ENCODE data around the gene FGF4. TPM values are rescaled to one million over a fixed set of nuclear protein-coding genes. Genes with fewer than 3 reads are reported as not detected.

FGF4 gene
- total RNA-seq, 1 experiment from 2014 or later, result not detected

GRCh38 chr11:69750108-69750850 lies 24.9 kb downstream of the FGF4 start:
- no peak overlapping the region for H3K4me3 ChIP-seq

GRCh38 chr11:69748637-69749036 lies 26.5 kb downstream of the FGF4 start:
- Histone ChIP-seq H3K4me3 (no peak overlapping the region), H3K27me3 (no peaks in the 10 kb centered on the region), H3K36me3 (no peaks in the 10 kb centered on the region), H3K9me3 (no peaks in the 10 kb centered on the region)
- no peak for DNase-seq

More at GRCh38 chr11:69750108-69750850, 24.9 kb downstream of the FGF4 start:
- no peak for DNase-seq
- H3K9me3 ChIP-seq, result no peaks in the 10 kb centered on the region
- no peaks in the 10 kb centered on the region for H3K36me3 ChIP-seq
- H3K27me3 ChIP-seq, result no peaks in the 10 kb centered on the region

- DNase-seq, result no peak
- no peaks in the 10 kb centered on the region for H3K36me3 ChIP-seq
- no peaks in the 10 kb centered on the region for H3K9me3 ChIP-seq
- H3K27me3 ChIP-seq, result no peaks in the 10 kb centered on the region
- no peak overlapping the region for H3K4me3 ChIP-seq
Observed at GRCh38 chr11:69746752-69747742, 28.1 kb downstream of the FGF4 start.

- H3K36me3 ChIP-seq, result no peaks in the 10 kb centered on the region
- H3K9me3 ChIP-seq, result no peaks in the 10 kb centered on the region
- H3K4me3 ChIP-seq, result no peak overlapping the region
- H3K27me3 ChIP-seq, result no peaks in the 10 kb centered on the region
- no peak for DNase-seq
Observed at GRCh38 chr11:69746140-69746539, 29.0 kb downstream of the FGF4 start.

GRCh38 chr11:69745201-69745600 lies 29.9 kb downstream of the FGF4 start:
- Histone ChIP-seq H3K9me3 (no peaks in the 10 kb centered on the region), H3K4me3 (no peak overlapping the region), H3K27me3 (no peaks in the 10 kb centered on the region), H3K36me3 (no peaks in the 10 kb centered on the region)
- DNase-seq, result no peak

GRCh38 chr11:69744435-69744834 lies 30.7 kb downstream of the FGF4 start:
- Histone ChIP-seq H3K9me3 (no peaks in the 10 kb centered on the region), H3K27me3 (no peaks in the 10 kb centered on the region), H3K4me3 (no peak overlapping the region), H3K36me3 (no peaks in the 10 kb centered on the region)
- DNase-seq, result peak; percentile 37

- Histone ChIP-seq H3K9me3 (peaks cover 3% of the 10 kb centered on the region; the same call in 1 of the 2 replicates), H3K36me3 (no peaks in the 10 kb centered on the region), H3K4me3 (no peak overlapping the region), H3K27me3 (no peaks in the 10 kb centered on the region)
- no peak for DNase-seq
Observed at GRCh38 chr11:69734841-69735240, 40.3 kb downstream of the FGF4 start.

GRCh38 chr11:69734367-69734766 lies 40.8 kb downstream of the FGF4 start:
- no peaks in the 10 kb centered on the region for H3K27me3 ChIP-seq
- DNase-seq, result no peak
- H3K9me3 ChIP-seq, result peaks cover 3% of the 10 kb centered on the region; the same call in 1 of the 2 replicates
- no peaks in the 10 kb centered on the region for H3K36me3 ChIP-seq
- H3K4me3 ChIP-seq, result no peak overlapping the region

GRCh38 chr11:69732910-69733309 lies 42.2 kb downstream of the FGF4 start:
- peaks cover 3% of the 10 kb centered on the region; the same call in 1 of the 2 replicates for H3K9me3 ChIP-seq
- no peak for DNase-seq
- H3K4me3 ChIP-seq, result no peak overlapping the region
- H3K27me3 ChIP-seq, result no peaks in the 10 kb centered on the region
- H3K36me3 ChIP-seq, result no peaks in the 10 kb centered on the region

GRCh38 chr11:69731110-69731509 lies 44.0 kb downstream of the FGF4 start:
- H3K9me3 ChIP-seq, result peaks cover 3% of the 10 kb centered on the region; the same call in 1 of the 2 replicates
- DNase-seq, result no peak
- no peak overlapping the region for H3K4me3 ChIP-seq
- H3K27me3 ChIP-seq, result no peaks in the 10 kb centered on the region
- H3K36me3 ChIP-seq, result no peaks in the 10 kb centered on the region

- peaks cover 3% of the 10 kb centered on the region; the same call in 1 of the 2 replicates for H3K9me3 ChIP-seq
- no peaks in the 10 kb centered on the region; the same call in 1 of the 2 replicates for H3K27me3 ChIP-seq
- no peaks in the 10 kb centered on the region for H3K36me3 ChIP-seq
- H3K4me3 ChIP-seq, result no peak overlapping the region
- no peak for DNase-seq
Observed at GRCh38 chr11:69730500-69730899, 44.6 kb downstream of the FGF4 start.

- Histone ChIP-seq H3K9me3 (no peaks in the 10 kb centered on the region), H3K4me3 (no peak overlapping the region), H3K27me3 (peaks cover 5% of the 10 kb centered on the region; the same call in 1 of the 2 replicates), H3K36me3 (no peaks in the 10 kb centered on the region)
- no peak for DNase-seq
Observed at GRCh38 chr11:69729252-69729651, 45.9 kb downstream of the FGF4 start.

GRCh38 chr11:69727266-69727665 lies 47.9 kb downstream of the FGF4 start:
- Histone ChIP-seq H3K4me3 (no peak overlapping the region), H3K9me3 (no peaks in the 10 kb centered on the region), H3K27me3 (peaks cover 7% of the 10 kb centered on the region; the same call in 1 of the 2 replicates), H3K36me3 (no peaks in the 10 kb centered on the region)
- no peak for DNase-seq

- Histone ChIP-seq H3K4me3 (no peak overlapping the region), H3K9me3 (no peaks in the 10 kb centered on the region), H3K36me3 (no peaks in the 10 kb centered on the region), H3K27me3 (peaks cover 7% of the 10 kb centered on the region; the same call in 1 of the 2 replicates)
- no peak for DNase-seq
Observed at GRCh38 chr11:69726481-69726880, 48.7 kb downstream of the FGF4 start.

GRCh38 chr11:69726019-69726418 lies 49.1 kb downstream of the FGF4 start:
- Histone ChIP-seq H3K36me3 (no peaks in the 10 kb centered on the region), H3K9me3 (no peaks in the 10 kb centered on the region), H3K27me3 (peaks cover 7% of the 10 kb centered on the region; the same call in 1 of the 2 replicates), H3K4me3 (no peak overlapping the region)
- no peak for DNase-seq

- H3K27me3 ChIP-seq, result peaks cover 14% of the 10 kb centered on the region
- H3K4me3 ChIP-seq, result no peak overlapping the region
- H3K36me3 ChIP-seq, result no peaks in the 10 kb centered on the region
- DNase-seq, result no peak
- H3K9me3 ChIP-seq, result no peaks in the 10 kb centered on the region
Observed at GRCh38 chr11:69721745-69722144, 53.4 kb downstream of the FGF4 start.

GRCh38 chr11:69721106-69721505 lies 54.0 kb downstream of the FGF4 start:
- Histone ChIP-seq H3K27me3 (peaks cover 14% of the 10 kb centered on the region), H3K36me3 (no peaks in the 10 kb centered on the region), H3K9me3 (no peaks in the 10 kb centered on the region), H3K4me3 (no peak overlapping the region)
- DNase-seq, result no peak
